ENCODE results near the gene PLCB4.
"Not testable (repeated sequence)": the region's sequence is repeated elsewhere in the genome, so short reads cannot be mapped to it uniquely, and the experiment has no call there.

The PLCB4 gene

DNA sequence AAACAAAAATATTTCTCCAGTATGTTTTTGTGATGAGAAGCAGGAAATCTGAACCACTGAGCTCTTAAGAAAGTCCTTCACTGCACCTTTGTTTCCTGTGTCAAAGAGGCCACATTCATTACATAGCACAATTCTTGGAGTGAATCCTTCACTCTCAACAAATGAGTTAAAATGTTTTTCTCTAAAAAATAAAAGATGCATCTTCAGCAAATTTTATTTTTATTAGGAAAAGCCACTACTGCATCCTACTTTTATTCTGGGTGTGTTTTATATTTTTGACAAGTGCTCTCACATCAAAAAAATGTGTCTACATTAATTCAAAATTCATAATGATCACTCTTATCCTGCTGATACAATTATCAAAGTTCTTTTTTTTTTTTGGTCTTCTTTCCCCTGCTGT is 76.3 kb downstream of the PLCB4 start:
- no peak for DNase-seq

DNA sequence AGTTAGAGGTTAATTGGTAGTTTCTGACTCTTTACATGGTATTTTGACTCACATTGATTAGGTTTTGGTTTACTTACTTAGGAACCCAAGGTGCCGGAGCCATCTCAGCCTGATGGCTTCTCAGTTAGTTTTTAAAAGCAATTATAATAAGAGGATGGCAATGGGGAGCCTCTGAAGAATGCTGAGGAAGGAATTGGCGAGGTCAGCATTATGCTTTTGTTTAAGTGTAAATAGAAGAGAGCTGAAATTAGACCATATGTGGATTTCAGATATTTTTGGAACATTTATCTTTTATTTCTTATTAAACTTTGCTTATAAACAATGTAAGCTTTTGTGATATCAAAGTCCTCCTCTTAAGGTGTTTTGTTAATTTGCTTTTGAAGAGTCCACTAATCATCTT is 77.8 kb downstream of the PLCB4 start:
- DNase-seq, result no peak

GRCh38 chr20:9147547-9148024 is 78.7 kb downstream of the PLCB4 start:
- DNase-seq, result no peak

- DNase-seq, result no peak
Measured at GRCh38 chr20:9148291-9148690, 79.4 kb downstream of the PLCB4 start.

GRCh38 chr20:9149087-9149486 is 80.2 kb downstream of the PLCB4 start:
- DNase-seq, result no peak

GRCh38 chr20:9149796-9150195 is 80.9 kb downstream of the PLCB4 start:
- DNase-seq, result no peak

DNA sequence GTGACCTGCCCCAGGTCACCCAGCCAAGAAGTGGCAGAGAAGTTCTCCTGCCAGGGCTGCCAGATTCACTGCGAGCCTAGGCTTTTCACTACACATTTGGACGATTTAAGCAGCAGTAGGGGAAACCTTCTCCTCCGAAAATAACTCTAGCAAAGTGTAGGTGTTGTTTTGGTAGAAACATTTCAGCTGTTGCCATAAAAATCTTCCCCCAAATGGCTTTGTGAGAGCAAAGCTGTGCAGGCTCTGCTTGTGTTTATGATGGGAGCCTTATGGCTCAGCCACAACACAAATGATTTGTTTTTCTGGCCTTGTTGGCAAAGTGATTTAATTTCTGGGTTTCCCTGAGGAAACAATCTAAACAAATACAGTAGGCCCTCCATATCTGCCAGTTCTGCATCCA is 81.8 kb downstream of the PLCB4 start:
- DNase-seq, result no peak

DNA sequence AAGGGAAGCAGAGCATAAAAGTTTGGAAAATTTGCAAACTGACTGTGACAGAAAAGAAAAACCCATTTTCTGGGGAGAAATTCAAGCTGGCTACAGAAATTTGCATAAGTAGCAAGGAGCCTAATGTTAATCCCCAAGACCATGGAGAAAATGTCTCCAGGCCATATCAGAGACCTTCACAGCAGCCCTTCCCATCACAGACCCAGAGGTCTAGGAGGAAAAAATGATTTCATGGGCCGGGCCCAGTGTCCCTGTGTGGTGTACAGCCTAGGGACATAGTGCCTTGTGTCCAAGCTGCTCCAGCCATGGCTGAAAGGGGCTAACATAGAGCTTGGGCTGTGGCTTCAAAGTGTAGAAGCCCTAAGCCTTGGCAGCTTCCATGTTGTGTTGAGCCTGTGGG is 83.3 kb downstream of the PLCB4 start:
- DNase-seq, result not testable (repeated sequence)

GRCh38 chr20:9154464-9155024 is 85.7 kb downstream of the PLCB4 start:
- no peak for DNase-seq

- no peak for DNase-seq
Measured at GRCh38 chr20:9156529-9157280, 87.8 kb downstream of the PLCB4 start.

- DNase-seq, result no peak
Measured at GRCh38 chr20:9160331-9160730, 91.4 kb downstream of the PLCB4 start.

DNA sequence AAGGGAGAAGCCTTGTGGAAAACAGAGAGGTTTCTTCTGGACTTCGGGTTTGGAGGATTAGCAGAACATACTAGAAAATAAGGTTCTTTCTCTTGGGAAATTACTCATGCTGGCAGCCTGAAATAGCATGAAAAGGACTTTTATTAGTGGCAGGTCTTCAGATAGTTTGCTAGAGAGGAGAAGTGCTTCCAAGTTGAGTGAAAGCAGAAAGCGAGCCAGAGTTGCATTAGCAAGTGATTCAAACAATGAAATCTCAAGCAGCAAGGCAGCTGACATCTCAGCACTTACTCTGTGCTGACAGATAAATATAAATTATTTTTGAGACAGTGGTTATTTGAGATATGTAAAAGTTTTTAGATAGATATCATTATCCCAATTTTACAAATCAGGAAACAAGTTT is 91.9 kb downstream of the PLCB4 start:
- DNase-seq, result peak in 1 of 2 experiments; percentile 37

GRCh38 chr20:9161311-9161710 is 92.4 kb downstream of the PLCB4 start:
- DNase-seq, result peak in 1 of 2 experiments; percentile 54

DNA sequence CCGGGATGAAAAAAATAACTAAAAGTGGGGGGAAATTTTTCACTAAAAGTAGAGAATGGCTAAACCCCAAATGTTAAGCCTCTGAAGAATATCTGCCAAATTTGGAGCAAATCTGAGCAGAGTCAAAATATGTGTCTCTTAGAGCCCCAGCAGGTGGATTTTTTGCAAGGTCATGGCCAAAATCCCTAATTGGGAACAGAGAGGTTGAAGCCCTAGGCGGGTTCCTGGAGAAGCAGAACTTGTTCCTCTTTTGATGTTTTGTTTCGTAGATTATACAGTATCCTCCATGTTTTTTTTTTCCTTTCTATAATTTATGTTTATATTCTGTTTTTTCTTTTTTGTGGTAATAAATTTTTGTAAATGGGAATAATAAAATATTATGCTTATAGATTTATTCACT is 94.4 kb downstream of the PLCB4 start:
- peak in 1 of 2 experiments; percentile 21 for DNase-seq

GRCh38 chr20:9163995-9164394 is 95.1 kb downstream of the PLCB4 start:
- no peak for DNase-seq

DNA sequence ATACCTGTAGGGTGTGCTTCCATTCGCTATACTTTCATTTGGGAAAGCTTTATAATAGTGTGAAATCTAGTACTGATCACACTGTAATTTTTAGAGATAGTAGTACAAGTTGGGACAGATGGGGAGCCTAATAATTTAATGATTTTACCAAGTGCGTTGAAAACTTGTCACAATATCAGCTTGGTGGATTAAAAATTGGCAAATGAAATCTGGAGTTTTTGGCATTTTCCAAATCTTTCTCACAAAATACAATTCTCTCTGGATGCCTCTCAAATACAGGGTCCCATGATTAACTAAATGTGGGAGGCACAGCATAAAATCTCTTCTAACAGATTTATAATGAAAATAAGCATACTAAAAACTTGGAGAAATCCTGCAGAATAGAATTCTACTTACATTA is 96.4 kb downstream of the PLCB4 start:
- peak in 1 of 2 experiments; percentile 30 for DNase-seq

GRCh38 chr20:9166153-9166780 is 97.4 kb downstream of the PLCB4 start:
- DNase-seq, result peak in 1 of 2 experiments; percentile 28

GRCh38 chr20:9169409-9169808 is 100.5 kb downstream of the PLCB4 start:
- no peak for DNase-seq

- DNase-seq, result peak in 1 of 2 experiments; percentile 10
Measured at GRCh38 chr20:9172851-9173250, 104.0 kb downstream of the PLCB4 start.

GRCh38 chr20:9177278-9177677 is 108.4 kb downstream of the PLCB4 start:
- no peak for DNase-seq

- DNase-seq, result no peak
Measured at GRCh38 chr20:9179193-9179802, 110.4 kb downstream of the PLCB4 start.

DNA sequence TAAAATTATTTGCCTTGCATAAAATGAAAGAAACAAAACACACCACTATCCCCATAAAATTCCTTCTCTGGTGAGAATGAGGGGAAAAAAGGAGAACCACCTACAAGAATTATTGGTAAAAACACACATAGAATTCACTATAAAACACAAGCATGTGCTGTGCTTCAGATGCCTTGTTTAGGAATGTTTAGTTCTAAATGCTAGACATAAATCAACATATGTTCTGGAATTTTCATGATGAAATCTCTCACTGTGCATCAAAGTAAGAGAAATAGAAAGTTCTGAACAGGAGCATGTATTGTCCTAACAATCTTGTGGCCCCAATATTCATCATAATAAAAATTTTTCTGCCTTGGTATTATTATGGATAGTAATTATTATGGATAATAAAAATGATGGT is 111.0 kb downstream of the PLCB4 start:
- DNase-seq, result no peak

- DNase-seq, result no peak
Measured at GRCh38 chr20:9180481-9181257, 111.8 kb downstream of the PLCB4 start.

Measured in NCI-H446 (cell line).